Lower lobe of right lung (tissue), 2 donors: Measurements from ENCODE around the gene ZC3HAV1L. TPM values are rescaled to one million over a fixed set of nuclear protein-coding genes. Genes with fewer than 3 reads are reported as not detected.

ENCODE experiments used
- ATAC-seq, 2 donors: fragments of 200-7000 bp; cut with Tn5 transposase; one replicate each; pipeline ENCODE4 v1.9.1; 2020 to 2022; ENCODE audit warnings: mild to moderate bottlenecking in 2 of 2, moderate library complexity in 2 of 2
- DNase-seq: peaks from one replicate; pipeline ENCODE4 v3.0.0-alpha.2; 2020
- H3K27ac ChIP-seq: fragments of 200-600 bp; one replicate; pipeline ENCODE4 v1.8.0; 2022
- H3K27me3 ChIP-seq: fragments of 200-600 bp; one replicate; pipeline ENCODE4 v1.8.0; 2022; ENCODE audit warnings: low read depth
- H3K36me3 ChIP-seq: fragments of 200-600 bp; one replicate; pipeline ENCODE4 v1.8.0; 2022; ENCODE audit warnings: mild to moderate bottlenecking
- H3K4me1 ChIP-seq: fragments of 200-600 bp; one replicate; pipeline ENCODE4 v1.8.0; 2022
- H3K4me3 ChIP-seq: fragments of 200-600 bp; one replicate; pipeline ENCODE4 v1.8.0; 2022; ENCODE audit warnings: mild to moderate bottlenecking
- H3K9me3 ChIP-seq: fragments of 200-600 bp; one replicate; pipeline ENCODE4 v1.8.0; 2022
- CTCF ChIP-seq: fragments of 200-600 bp; IDR thresholded peaks from one replicate; pipeline ENCODE4 v1.8.0; 2022; ENCODE audit warnings: antibody characterized with exemption, mild to moderate bottlenecking
- intact Hi-C: fragments of 100-400 bp; cut with DNase I; formaldehyde crosslinking; loops from one replicate; pipeline ENCODE4 v1.11.0; 2022
- total RNA-seq: library from RNA; stranded (reverse); fragmentation: NEBNext Ultra II Directional; extraction: Animal tissue kit (Norgen Biotek cat#: 25700); gene quantifications from one replicate; pipeline ENCODE4 v1.2.1, GENCODE V29; 2021
- donor health status: DM: no; HTN: yes; CAD: no; lungs with severe emphysema.

The ZC3HAV1L gene
- total RNA-seq, 1 donor from 2014 or later = 7.1 TPM

GRCh38 chr7:139034855-139035585 is 822 bp downstream of the ZC3HAV1L start:
- peak overlapping the region; percentile 86 for H3K4me3 ChIP-seq
- H3K36me3 ChIP-seq = peaks cover 16% of the 10 kb centered on the region
- no peaks in the 10 kb centered on the region for H3K27me3 ChIP-seq
- peaks cover 13% of the 10 kb centered on the region for H3K4me1 ChIP-seq
- DNase-seq = no peak
- peak; percentile 57 to 68 for ATAC-seq
- peak overlapping the region; percentile 79 for H3K27ac ChIP-seq
- no peaks in the 10 kb centered on the region for H3K9me3 ChIP-seq
- intact Hi-C loops = no loop called here
- TF ChIP-seq CTCF = no peak

GRCh38 chr7:139034336-139034735 is 1.5 kb downstream of the ZC3HAV1L start:
- intact Hi-C loops = no loop called here
- TF ChIP-seq CTCF = no peak
- Histone ChIP-seq H3K36me3 (peaks cover 23% of the 10 kb centered on the region), H3K9me3 (no peaks in the 10 kb centered on the region), H3K27ac (no peak overlapping the region), H3K27me3 (no peaks in the 10 kb centered on the region), H3K4me1 (peaks cover 13% of the 10 kb centered on the region), H3K4me3 (no peak overlapping the region)
- ATAC-seq (no peak), DNase-seq (no peak)

GRCh38 chr7:139033346-139034114 is 2.3 kb downstream of the ZC3HAV1L start:
- H3K36me3 ChIP-seq = peaks cover 28% of the 10 kb centered on the region
- intact Hi-C loops = no loop called here
- H3K4me1 ChIP-seq = peaks cover 13% of the 10 kb centered on the region
- TF ChIP-seq CTCF = no peak
- H3K27me3 ChIP-seq = no peaks in the 10 kb centered on the region
- DNase-seq (no peak), ATAC-seq (no peak)
- no peaks in the 10 kb centered on the region for H3K9me3 ChIP-seq
- H3K4me3 ChIP-seq = no peak overlapping the region
- H3K27ac ChIP-seq = no peak overlapping the region

- no peak for TF ChIP-seq CTCF
- intact Hi-C loops = no loop called here
- no peak for ATAC-seq
- peaks cover 37% of the 10 kb centered on the region for H3K36me3 ChIP-seq
- peaks cover 13% of the 10 kb centered on the region for H3K4me1 ChIP-seq
- no peaks in the 10 kb centered on the region for H3K9me3 ChIP-seq
- no peak overlapping the region for H3K4me3 ChIP-seq
- DNase-seq = no peak
- no peak overlapping the region for H3K27ac ChIP-seq
- no peaks in the 10 kb centered on the region for H3K27me3 ChIP-seq
Measured at GRCh38 chr7:139032473-139032872, 3.4 kb downstream of the ZC3HAV1L start.

GRCh38 chr7:139029353-139029752 is 6.5 kb downstream of the ZC3HAV1L start:
- no peak overlapping the region for H3K27ac ChIP-seq

More at GRCh38 chr7:139029353-139029752, 6.5 kb downstream of the ZC3HAV1L start:
- H3K9me3 ChIP-seq = no peaks in the 10 kb centered on the region
- TF ChIP-seq CTCF = no peak
- no peak overlapping the region for H3K4me3 ChIP-seq
- intact Hi-C loops = no loop called here
- H3K4me1 ChIP-seq = peaks cover under 1% of the 10 kb centered on the region
- DNase-seq (no peak), ATAC-seq (no peak)
- H3K36me3 ChIP-seq = peaks cover 58% of the 10 kb centered on the region
- no peaks in the 10 kb centered on the region for H3K27me3 ChIP-seq
